ENCODE data around the gene RNF8.
"Not testable (repeated sequence)": the region's sequence is repeated elsewhere in the genome, so short reads cannot be mapped to it uniquely, and the experiment has no call there.

RNF8 gene

DNA sequence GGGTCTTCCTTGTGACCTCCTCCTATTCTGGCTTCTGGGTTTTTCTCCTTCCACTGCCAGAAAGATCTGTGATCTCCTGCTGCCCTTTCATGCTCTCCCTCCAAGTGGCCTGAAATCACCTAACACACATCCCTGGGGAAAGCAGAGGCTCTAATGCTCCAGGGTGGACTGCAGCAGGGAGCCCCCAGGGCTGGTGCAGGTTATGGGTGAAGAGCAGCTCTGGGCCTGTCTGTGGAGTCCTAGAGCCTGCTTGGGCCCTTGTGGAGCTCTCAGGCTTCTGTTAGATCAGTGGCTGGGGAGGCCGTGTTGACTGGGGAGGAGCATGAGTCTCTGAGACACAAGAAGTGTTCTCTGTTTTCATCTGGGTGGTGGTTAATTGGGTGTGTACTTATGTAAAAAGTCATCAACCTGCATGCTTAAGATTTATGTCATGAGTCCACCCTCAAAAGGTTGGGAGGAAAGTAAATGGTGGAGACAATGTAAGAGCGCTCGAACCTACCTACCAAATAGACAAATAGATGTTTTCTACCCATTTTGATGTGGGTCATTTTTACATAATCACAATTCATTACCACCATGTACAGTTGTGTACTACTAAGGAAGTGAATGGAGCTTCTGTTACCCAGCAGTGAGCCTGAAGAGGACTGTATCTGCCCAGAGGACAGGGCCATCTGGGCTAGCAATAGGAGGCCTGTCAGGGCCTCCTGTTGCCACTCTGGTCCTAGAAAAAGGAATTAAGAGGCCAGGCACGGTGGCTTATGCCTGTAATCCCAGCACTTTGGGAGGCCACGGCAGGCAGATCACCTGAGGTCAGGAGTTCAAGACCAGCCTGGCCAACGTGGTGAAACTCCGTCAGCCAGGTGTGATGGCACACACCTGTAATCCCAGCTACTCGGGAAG lies 32.0 kb upstream of the RNF8 start:
- no peak for DNase-seq (ENCODE audit: low read depth)

DNA sequence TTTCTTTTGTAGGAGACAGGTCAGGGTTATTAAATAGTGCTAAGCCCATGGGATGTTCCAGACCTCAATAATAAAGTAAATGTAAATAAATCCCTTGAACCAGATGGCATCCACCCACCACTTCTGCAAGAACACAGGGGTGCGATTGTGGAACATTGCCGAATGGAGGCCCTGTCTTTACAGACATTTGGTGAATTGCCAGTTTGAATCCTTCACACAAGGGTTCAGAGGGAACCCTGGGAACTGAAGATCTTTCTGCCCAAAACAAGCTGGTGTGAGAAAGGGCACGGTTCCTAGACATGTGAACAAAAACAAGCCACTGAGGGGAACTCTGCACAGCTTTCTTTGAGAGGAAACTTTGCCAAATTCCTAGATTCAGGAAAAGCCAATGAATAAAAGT lies 30.2 kb upstream of the RNF8 start:
- no peak for DNase-seq (ENCODE audit: low read depth)

DNA sequence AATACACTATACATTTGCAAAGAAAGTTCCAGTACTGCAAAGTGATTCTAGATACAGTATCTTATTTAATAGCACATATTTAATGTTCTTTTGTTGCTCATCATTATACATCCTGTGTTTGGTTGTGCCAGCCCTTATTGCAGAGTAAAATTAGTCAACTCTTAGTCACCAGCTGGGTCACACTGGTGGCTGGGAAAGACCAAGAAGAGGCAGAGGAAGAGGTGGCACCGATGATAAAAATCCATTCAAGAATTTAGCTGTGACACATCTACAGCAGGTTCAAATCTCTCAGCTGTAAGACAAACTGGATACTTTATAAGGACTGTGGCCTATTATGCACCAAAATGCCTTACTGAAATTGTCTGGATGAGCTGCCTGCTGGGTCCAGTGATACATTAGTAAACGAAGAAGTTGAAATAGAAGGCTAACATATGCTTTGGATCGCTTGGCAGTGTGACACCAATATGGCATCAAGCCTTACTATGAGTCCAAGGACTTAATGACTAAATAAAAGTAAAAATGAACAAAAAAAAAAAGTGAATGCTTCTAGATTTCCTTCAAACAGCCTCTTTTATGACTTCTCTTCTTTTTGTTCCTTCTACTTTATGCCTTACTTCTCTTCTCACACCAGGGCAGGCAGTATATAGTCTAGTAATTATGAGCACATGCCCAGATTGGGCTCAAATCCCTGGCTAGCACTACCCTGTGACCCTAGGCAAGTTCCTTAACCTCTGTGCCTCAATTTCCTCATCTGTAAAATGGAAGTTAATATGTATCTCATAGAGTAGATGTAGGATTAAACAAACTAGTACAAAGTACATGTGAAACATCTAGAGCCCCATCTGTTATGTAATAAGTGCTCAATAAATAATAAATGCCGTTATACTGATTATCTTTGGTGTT lies 29.4 kb upstream of the RNF8 start:
- DNase-seq (ENCODE audit: low read depth) = no peak

DNA sequence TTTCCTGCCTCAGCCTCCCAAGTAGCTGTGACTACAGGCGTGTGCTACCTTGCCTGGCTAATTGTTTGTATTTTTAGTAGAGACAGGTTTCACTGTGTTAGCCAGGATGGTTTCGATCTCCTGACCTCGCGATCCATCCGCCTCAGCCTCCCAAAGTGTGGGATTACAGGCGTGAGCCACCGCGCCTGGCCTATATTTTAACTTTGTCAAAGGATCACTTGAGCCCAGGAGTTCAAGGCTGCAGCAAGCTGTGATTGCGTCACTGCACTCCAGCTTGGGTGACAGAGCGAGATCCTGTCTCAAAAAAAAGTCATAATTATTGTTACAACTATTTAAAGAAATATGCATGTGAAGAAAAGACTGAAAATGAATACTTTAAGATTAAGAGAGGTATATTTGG lies 23.4 kb upstream of the RNF8 start:
- not testable (repeated sequence) for DNase-seq (ENCODE audit: low read depth)

DNA sequence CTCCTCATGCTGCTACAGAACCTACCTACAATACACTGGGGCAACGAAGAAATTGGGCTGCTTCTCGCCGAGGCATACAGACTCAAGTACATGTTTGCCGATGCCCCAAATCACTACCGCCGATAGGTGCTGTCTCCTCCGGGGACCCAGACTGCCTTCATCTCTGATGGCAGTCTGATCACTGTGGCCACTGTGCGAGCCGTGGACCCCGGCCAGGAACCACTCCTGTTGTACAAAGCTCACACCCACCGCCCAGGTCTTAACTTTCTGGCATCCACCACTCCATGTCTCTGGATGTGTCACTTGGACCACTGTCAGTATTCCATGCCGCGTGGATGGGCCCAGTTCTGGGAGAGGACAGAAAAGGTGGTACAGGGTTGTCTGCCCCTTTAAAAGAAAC lies 22.7 kb upstream of the RNF8 start:
- DNase-seq (ENCODE audit: low read depth) = no peak

DNA sequence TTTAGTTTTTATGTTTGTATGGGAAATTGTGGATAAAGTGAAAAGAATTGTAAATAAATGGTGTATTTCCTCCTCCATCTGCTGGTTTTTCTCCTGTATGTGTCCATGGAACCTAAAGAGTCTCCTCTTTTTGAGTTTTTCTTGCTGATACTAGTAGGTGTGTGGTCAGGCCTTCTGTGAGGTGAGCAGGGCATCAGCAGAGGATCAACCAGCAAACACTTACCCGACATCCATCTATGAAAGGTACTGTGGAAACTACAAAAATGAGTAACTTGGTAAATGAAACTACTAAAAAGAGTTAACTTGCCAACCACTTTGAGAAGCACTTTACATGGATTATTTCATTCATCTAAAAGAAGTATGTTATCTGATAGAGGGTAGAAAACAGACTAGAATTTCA lies 20.9 kb upstream of the RNF8 start:
- no peak for DNase-seq (ENCODE audit: low read depth)

DNA sequence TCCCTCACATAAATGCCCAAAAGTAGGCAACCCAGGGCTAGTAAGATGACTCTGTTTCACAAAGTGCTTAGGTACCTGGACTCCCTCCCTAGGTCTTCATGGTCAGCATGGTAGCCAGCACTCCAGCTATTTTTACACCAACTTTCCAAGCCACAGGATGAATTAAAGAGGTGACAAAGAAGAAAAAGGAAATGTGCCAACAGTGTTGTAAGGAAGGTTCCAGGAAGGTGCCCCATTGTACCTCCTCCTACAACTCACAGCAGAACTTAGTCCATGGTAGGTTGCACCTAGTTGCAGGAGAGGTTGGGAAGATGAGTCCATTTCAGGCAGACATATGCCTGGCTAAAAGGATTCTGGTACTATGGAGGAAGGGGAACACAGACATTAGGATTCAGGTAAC lies 19.7 kb upstream of the RNF8 start:
- no peak for DNase-seq (ENCODE audit: low read depth)

DNA sequence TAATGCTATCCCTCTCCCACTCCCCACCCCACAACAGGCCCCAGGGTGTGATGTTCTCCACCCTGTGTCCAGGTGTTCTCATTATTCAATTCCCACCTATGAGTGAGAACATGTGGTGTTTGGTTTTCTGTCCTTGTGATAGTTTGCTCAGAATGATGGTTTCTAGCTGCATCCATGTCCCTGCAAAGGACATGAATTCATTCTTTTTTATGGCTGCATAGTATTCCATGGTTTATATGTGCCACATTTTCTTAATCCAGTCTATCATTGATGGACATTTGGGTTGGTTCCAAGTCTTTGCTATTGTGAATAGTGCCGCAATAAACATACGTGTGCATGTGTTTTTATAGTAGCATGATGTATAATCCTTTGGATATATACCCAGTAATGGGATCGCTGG lies 15.5 kb upstream of the RNF8 start:
- not testable (repeated sequence) for DNase-seq (ENCODE audit: low read depth)

DNA sequence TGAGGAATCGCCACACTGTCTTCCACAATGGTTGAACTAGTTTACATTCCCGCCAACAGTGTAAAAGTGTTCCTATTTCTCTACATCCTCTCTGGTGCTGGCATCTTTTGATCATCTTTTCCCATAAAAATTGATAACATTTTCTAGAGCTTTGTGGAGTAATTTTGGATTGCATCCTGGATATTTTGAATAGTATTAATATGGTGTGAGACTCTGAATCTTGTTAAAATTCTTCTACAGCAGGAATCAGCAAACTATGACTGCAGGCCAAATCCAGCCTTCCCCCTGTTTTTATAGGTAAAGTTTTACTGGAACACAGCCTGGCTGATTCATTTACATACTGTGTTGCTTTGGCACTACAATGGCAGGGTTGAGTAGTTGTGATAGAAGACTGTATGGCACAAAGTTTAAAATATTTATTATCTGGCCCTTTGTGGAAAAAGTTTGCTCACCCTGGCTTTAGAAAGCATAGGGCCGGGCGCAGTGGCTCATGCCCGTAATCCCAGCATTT lies 15.0 kb upstream of the RNF8 start:
- no peak for DNase-seq (ENCODE audit: low read depth)

DNA sequence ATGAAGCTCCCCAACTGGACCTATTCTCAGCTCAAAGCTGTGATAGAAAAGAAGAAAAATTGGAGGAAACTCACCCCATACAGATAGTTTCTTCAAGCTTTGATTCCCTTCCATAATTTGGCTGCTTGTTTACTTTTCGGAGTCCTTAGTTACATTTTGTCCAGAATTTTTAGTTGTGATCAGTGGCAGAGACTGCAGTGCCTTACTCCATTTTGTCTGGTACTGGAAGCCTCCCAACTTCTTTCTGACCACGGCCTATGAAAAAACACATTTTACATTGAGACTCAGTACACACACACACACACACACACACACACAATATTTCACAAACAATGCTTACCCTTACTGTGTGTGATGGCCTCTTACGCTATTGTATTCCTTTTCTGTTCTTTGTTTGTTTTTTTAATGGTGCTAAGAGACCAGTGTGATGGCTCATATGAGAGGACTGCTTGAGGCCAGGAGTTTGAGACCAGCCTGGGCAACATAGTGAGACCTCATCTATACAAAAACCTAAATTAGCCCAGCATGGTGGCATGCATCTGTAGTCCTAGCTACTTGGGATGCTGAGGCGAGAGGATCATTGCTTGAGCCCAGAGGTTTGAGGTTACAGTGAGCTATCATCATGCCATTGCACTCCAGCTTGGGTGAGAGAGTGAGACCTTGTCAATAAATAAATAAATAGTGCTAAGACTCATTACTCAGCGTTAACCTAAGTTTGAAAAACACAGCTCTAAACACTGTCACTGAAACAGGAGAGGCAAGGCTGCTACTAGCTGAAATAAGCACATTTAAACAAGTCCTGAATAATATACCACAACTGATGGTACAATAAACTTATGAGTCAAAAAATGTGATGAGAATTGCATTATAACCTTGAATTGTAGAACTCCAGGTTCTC lies 13.8 kb upstream of the RNF8 start:
- DNase-seq (ENCODE audit: low read depth) = no peak

DNA sequence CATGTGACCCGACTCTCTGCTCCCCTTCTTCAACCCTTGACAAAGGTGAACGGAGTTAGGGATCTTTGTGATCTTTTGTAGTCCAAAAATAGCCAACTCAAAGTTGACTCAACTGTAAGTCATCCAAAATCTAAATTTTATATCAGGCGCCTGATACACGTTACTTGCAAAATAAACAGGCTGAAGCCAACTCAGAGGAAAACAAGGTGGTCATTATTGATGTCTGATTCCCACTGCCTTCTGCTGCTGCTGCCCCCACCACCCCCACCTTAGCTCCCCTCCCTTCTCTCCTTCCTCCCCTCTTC lies 13.2 kb upstream of the RNF8 start:
- no peak for DNase-seq (ENCODE audit: low read depth)

DNA sequence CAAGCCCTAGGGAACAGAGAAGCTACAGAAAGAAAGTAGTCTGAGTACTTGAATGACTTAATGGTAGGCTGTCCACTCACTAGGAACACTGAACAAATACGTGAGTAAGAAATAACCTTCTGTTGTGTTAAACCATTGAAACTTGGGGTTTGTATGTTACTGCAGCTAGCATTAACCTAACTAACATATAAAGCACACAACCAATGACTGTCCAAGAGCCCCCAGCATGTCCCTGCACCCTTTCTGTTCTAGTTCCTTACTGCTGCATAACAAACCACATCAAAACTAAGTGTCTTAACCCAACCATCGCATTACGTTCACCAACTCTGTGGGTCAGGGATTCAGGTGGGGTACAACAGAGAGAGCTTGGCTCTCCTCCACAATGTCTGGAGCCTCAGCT lies 10.5 kb upstream of the RNF8 start:
- DNase-seq (ENCODE audit: low read depth) = no peak

DNA sequence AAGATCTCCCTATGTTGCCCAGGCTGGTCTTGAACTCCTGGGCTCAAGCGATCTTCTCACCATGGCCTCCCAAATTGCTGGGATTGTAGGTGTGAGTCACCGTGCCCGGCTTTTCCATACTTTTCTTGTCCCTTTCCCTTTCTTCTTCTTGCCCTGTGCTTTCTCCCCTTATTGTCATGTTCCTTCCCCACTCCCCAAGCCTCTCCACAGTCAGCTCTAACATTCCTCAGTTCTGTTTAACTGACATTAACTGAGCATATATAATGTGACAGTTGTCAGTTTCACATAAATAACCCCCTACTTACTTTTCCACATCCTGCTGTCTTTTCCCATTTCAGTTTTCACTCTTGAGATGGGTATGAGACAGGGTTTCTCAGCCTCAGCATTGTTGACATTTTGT lies 9.5 kb upstream of the RNF8 start:
- no peak for DNase-seq (ENCODE audit: low read depth)

DNA sequence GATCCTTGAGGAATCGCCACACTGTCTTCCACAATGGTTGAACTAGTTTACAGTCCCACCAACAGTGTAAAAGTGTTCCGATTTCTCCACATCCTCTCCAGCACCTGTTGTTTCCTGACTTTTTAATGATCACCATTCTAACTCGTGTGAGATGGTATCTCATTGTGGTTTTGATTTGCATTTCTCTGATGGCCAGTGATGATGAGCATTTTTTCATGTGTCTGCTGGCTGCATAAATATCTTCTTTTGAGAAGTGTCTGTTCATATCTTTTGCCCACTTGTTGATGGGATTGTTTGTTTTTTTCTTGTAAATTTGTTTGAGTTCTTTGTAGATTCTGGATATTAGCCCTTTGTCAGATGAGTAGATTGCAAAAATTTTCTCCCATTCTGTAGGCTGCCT lies 8.0 kb upstream of the RNF8 start:
- DNase-seq (ENCODE audit: low read depth) = not testable (repeated sequence)

DNA sequence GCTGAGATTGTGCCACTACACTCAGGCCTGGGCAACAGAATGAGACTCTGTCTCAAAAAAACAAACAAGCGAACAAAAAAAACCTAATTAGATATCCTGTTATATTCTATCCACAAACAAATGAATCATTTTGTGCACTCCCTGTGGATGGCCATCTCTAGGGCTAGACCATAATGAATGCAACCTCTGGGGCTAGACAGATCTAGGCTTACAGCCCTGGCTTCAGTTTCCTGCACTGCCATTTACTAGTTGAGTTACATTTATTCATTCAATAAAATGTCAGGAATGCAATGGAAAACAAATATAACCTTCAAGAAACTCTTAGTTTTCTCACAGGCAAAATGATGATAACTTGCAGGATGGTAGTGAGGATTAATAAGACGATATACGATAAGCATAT lies 6.6 kb upstream of the RNF8 start:
- no peak for DNase-seq (ENCODE audit: low read depth)

DNA sequence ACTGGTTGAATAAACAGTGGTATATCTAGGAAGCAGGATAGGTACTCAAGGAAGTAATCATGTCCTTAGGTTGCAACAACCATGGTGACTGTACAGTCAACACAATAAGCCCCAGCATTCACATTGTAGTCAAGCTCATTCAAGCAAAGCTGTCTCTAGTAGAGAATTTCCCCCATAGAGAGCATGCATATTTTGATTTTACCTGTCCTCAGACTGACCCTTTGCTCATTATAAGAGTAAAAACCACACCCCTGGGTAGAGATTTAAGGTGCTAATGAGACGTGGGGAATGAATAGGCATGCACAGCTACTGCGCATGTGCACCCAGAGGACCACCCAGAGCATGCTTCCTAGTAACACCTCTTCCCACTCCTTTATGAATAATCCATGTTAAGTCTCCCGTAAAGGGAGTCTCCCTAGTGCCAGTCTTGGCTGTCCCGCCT lies 6.1 kb upstream of the RNF8 start:
- no peak for DNase-seq (ENCODE audit: low read depth)

DNA sequence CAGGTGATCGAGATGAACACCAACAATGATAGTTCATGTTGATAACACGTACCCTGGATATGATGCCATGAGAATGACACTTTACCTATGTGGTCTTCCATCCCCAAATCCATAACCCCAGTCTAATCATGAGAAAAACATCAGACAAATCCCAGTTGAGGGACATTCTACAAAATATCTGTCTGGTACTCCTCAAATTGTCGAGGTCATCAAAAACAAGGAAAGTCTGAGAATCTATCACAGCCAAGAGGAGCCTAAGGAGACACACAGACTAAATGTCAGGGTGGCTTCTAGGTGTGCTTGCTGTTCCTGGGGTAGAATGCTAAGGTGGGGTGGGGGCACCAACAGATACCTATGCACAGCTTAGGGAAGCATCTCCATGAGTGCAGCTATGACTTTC lies 2.8 kb upstream of the RNF8 start:
- no peak for DNase-seq (ENCODE audit: low read depth)

DNA sequence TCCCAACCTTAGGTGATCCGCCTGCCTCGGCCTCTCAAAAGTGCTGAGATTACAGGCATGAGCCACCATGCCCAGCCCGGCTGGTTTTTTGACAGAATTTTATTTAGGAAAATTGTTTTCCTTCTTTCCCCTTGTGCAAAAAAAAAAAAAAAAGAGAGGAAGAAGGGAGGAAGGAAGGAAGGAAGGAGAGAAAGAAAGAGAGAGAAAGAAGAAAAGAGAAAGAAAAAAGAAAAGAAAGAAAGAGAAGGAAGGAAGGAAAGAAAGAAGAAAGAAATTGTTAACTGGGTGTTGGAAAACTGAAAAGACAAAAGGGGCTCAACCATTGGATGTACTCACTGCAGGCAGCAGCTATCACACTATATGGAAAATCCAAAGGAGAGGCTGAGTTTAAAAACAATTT lies 1.4 kb upstream of the RNF8 start:
- no peak for DNase-seq (ENCODE audit: low read depth)

DNA sequence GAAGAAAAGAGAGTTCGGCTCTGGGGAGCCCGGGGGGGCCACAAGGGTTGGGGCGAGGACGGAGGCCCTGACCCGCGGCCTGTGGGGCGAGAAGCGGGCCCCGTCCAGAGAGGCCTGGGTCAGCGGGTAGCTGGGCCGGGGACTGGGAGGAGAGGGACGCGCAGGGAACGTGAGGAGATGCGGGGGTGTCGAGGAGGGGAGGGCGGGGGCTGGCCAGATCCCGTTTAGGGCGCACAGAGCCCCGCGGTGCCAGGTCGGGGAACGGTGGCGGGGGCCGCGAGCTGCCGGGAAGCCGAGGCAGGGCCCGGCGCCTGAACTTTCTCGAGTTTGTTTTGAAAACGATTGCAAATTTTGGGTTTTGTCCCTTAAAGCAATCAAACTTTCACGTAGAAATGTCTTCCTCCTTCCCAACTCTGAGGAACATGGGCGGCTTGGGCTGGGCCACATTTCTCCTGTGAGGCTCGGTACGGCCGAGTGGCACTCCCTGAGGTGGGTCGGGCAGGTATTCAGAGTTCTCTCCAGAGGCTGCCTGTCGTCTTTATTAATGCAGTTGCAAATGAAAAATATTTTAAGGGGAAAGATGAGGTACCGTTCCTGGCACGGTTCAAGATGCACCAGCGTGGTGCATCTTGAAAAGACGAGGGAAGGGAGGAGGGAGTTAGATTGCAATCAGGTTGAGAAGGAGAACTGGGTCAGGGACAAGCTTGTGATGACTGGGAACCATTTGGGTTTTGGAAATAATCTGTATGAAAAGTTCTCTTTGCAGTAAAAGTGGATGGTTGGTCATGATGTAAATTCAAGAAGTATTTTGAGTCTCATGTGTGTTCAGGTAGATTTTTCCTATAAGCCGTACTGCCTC lies 972 bp downstream of the RNF8 start:
- no peak for DNase-seq (ENCODE audit: low read depth)

DNA sequence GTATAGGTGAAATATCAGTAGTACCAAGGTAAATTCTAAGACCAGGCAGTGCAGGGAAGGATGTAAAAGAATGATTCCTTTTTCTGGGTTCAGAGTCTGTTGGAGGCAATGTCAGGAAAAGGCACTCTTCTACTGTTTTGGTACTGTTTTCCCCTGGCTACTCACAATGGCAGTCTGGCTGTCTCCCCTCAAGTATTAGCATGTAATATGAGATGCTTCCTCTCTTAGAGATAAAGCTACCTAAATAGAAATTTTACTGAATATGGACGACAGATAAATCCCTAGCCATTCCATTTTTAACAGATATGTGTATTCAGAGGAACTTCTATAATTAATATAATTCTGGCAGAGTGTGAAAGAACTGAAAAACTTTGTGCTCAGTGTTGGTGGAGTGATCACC lies 3.5 kb downstream of the RNF8 start:
- DNase-seq (ENCODE audit: low read depth) = no peak

DNA sequence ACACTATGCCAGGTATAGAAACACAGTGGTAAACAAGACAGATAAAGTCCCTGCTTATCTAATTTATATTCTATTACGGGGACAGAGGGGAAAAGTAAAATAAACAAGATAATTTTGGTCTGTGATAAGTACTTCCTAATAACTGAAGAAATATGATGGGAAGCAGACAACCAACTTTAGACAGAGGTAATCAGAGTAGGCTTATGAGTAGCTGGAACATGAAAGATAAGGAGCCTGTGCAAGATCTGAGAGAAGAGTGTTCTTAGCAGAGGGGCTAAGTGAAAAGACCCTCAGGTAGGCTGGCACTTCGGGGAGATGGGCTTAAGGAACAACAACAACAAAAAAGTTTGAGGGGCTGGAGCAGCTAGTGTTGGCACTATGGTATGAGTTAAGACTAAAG lies 4.1 kb downstream of the RNF8 start:
- no peak for DNase-seq (ENCODE audit: low read depth)

All from stimulated activated CD8-positive, alpha-beta memory T cell treated with anti-CD3 and anti-CD28 coated beads, Interleukin-12 subunit alpha, Interleukin-12 subunit beta, amount 100 ng/mL, for 4 hours (primary cell).